ENCODE measurements around the gene CATSPER1. TPM values are rescaled to one million over a fixed set of nuclear protein-coding genes. Genes with fewer than 3 reads are reported as not detected.

The CATSPER1 gene
- total RNA-seq, 1 experiment from 2014 or later, result not detected

- Histone ChIP-seq H3K9me3 (ENCODE audit: low read depth, low read length, poor library complexity, severe bottlenecking) (peaks cover 3% of the 10 kb centered on the region), H3K4me3 (ENCODE audit: low read depth, low read length, poor library complexity, severe bottlenecking) (no peak overlapping the region), H3K27ac (ENCODE audit: low read depth, low read length, poor library complexity, severe bottlenecking) (no peak overlapping the region), H3K36me3 (ENCODE audit: insufficient read depth, low read length, poor library complexity, severe bottlenecking) (peaks cover 74% of the 10 kb centered on the region), H3K27me3 (replicated peaks; ENCODE audit: insufficient read depth, low read depth, low read length, poor library complexity) (no peaks in the 10 kb centered on the region), H3K4me1 (ENCODE audit: insufficient read depth, low read length, poor library complexity, severe bottlenecking) (peaks cover 24% of the 10 kb centered on the region)
- DNase-seq (ENCODE audit: low spot score), result no peak
- TF ChIP-seq EZH2 (IDR thresholded peaks at IDR 0.05; ENCODE audit: borderline replicate concordance, low read depth, low read length, poor library complexity, severe bottlenecking) (no peak), CTCF (conservative IDR thresholded peaks at IDR 0.05; ENCODE audit: low read depth, low read length) (no peak)
- CTCF ChIA-PET, result no interaction called here
- POLR2A ChIA-PET (ENCODE audit: low non-redundant PET), result no interaction called here
- no TSS peak for BruUV-seq (replicated peaks)
- intact Hi-C loops (cut with micrococcal nuclease; ENCODE audit: unreplicated experiment), result no loop called here
These were observed 40.5 kb upstream of the CATSPER1 start for GRCh38 chr11:66066751-66067150.

- Histone ChIP-seq H3K27me3 (replicated peaks; ENCODE audit: insufficient read depth, low read depth, low read length, poor library complexity) (no peaks in the 10 kb centered on the region), H3K9me3 (ENCODE audit: low read depth, low read length, poor library complexity, severe bottlenecking) (peaks cover 3% of the 10 kb centered on the region), H3K36me3 (ENCODE audit: insufficient read depth, low read length, poor library complexity, severe bottlenecking) (peaks cover 96% of the 10 kb centered on the region), H3K27ac (ENCODE audit: low read depth, low read length, poor library complexity, severe bottlenecking) (no peak overlapping the region), H3K4me3 (ENCODE audit: low read depth, low read length, poor library complexity, severe bottlenecking) (no peak overlapping the region), H3K4me1 (ENCODE audit: insufficient read depth, low read length, poor library complexity, severe bottlenecking) (peaks cover 16% of the 10 kb centered on the region)
- TF ChIP-seq CTCF (conservative IDR thresholded peaks at IDR 0.05; ENCODE audit: low read depth, low read length), result no peak
- TF ChIP-seq EZH2 (IDR thresholded peaks at IDR 0.05; ENCODE audit: borderline replicate concordance, low read depth, low read length, poor library complexity, severe bottlenecking), result no peak
- CTCF ChIA-PET, result no interaction called here
- no TSS peak for BruUV-seq (replicated peaks)
- POLR2A ChIA-PET (ENCODE audit: low non-redundant PET), result no interaction called here
- no peak for DNase-seq (ENCODE audit: low spot score)
- intact Hi-C loops (cut with micrococcal nuclease; ENCODE audit: unreplicated experiment), result no loop called here
These were observed 38.3 kb upstream of the CATSPER1 start for GRCh38 chr11:66064571-66064970.

GRCh38 chr11:66063900-66064299 is 37.6 kb upstream of the CATSPER1 start:
- intact Hi-C loops (cut with micrococcal nuclease; ENCODE audit: unreplicated experiment), result no loop called here
- H3K36me3 ChIP-seq (ENCODE audit: insufficient read depth, low read length, poor library complexity, severe bottlenecking), result peaks cover 100% of the 10 kb centered on the region
- peaks cover 9% of the 10 kb centered on the region for H3K4me1 ChIP-seq (ENCODE audit: insufficient read depth, low read length, poor library complexity, severe bottlenecking)
- no peak for DNase-seq (ENCODE audit: low spot score)
- ChIA-PET CTCF (no interaction called here), POLR2A (ENCODE audit: low non-redundant PET) (no interaction called here)
- BruUV-seq (replicated peaks), result no TSS peak
- no peaks in the 10 kb centered on the region for H3K27me3 ChIP-seq (replicated peaks; ENCODE audit: insufficient read depth, low read depth, low read length, poor library complexity)
- H3K9me3 ChIP-seq (ENCODE audit: low read depth, low read length, poor library complexity, severe bottlenecking), result peaks cover 3% of the 10 kb centered on the region
- no peak overlapping the region for H3K4me3 ChIP-seq (ENCODE audit: low read depth, low read length, poor library complexity, severe bottlenecking)
- no peak for TF ChIP-seq EZH2 (IDR thresholded peaks at IDR 0.05; ENCODE audit: borderline replicate concordance, low read depth, low read length, poor library complexity, severe bottlenecking)
- no peak for TF ChIP-seq CTCF (conservative IDR thresholded peaks at IDR 0.05; ENCODE audit: low read depth, low read length)
- H3K27ac ChIP-seq (ENCODE audit: low read depth, low read length, poor library complexity, severe bottlenecking), result no peak overlapping the region

Data from A673 (cell line).